Liver (tissue), 9 donors: Measurements from ENCODE around the gene PPP1R13B. TPM values are rescaled to one million over a fixed set of nuclear protein-coding genes. Genes with fewer than 3 reads are reported as not detected.

Experiments
- DNase-seq: peaks from one replicate; pipeline ENCODE4 v3.0.0-alpha.2; 2017; ENCODE audit warnings: low spot score
- H3K27ac ChIP-seq, 2 donors: one replicate each; pipeline ENCODE4 v1.7.0; 2013; ENCODE audit warnings: inconsistent platforms in 2 of 2, low read length in 2 of 2, control low read depth in 1 of 2, low read depth in 1 of 2, mild to moderate bottlenecking in 1 of 2
- H3K27me3 ChIP-seq, 4 donors: one replicate each; pipeline versions ENCODE4 v1.6.1 to v1.7.0; 2013; ENCODE audit warnings: low read length in 3 of 4, inconsistent platforms in 1 of 4, mild to moderate bottlenecking in 1 of 4, moderate library complexity in 1 of 4; ENCODE audit not compliant: control insufficient read depth in 4 of 4, insufficient read depth in 4 of 4
- H3K36me3 ChIP-seq, 4 donors: one replicate each; pipeline versions ENCODE4 v1.6.1 to v1.7.0; 2013; ENCODE audit warnings: low read length in 3 of 4, mild to moderate bottlenecking in 3 of 4, low read depth in 1 of 4, moderate library complexity in 1 of 4; ENCODE audit not compliant: control insufficient read depth in 4 of 4, insufficient read depth in 3 of 4
- H3K4me1 ChIP-seq, 4 donors: one replicate each; pipeline versions ENCODE4 v1.6.1 to v1.7.0; 2013; ENCODE audit warnings: low read length in 3 of 4, mild to moderate bottlenecking in 3 of 4, moderate library complexity in 1 of 4; ENCODE audit not compliant: control insufficient read depth in 4 of 4, insufficient read depth in 4 of 4
- H3K4me3 ChIP-seq, 3 donors: one replicate each; pipeline versions ENCODE4 v1.6.1 to v1.7.0; 2013; ENCODE audit warnings: low read length in 3 of 3, control low read depth in 1 of 3, low read depth in 1 of 3, mild to moderate bottlenecking in 1 of 3
- H3K9ac ChIP-seq, 2 donors: one replicate each; pipeline ENCODE4 v1.7.0; 2013; ENCODE audit warnings: low read length in 2 of 2, mild to moderate bottlenecking in 2 of 2, moderate library complexity in 2 of 2, control low read depth in 1 of 2, low read depth in 1 of 2
- H3K9me3 ChIP-seq, 4 donors: one replicate each; pipeline versions ENCODE4 v1.6.1 to v1.7.0; 2013; ENCODE audit warnings: low read length in 3 of 4; ENCODE audit not compliant: control insufficient read depth in 4 of 4
- ATF3 ChIP-seq: IDR thresholded peaks from 2 replicates; pipeline ENCODE4 v1.6.1; 2016; ENCODE audit warnings: antibody characterized with exemption
- CTCF ChIP-seq: fragments of 150-350 bp; IDR thresholded peaks from 2 replicates; pipeline ENCODE4 v1.5.1; 2017; ENCODE audit warnings: improper control_type of control experiment, low read depth, low read length; ENCODE audit not compliant: missing input control
- EGR1 ChIP-seq, 2 donors: IDR thresholded peaks; 2 replicates each; pipeline ENCODE4 v1.6.1; 2016 to 2018; ENCODE audit warnings: antibody characterized with exemption in 2 of 2, low read depth in 2 of 2
- FOXA1 ChIP-seq: IDR thresholded peaks from 2 replicates; pipeline ENCODE4 v1.6.1; 2016; ENCODE audit warnings: antibody characterized with exemption
- FOXA2 ChIP-seq: IDR thresholded peaks from 2 replicates; pipeline ENCODE4 v1.6.1; 2016; ENCODE audit warnings: antibody characterized with exemption
- GABPA ChIP-seq, 2 donors: IDR thresholded peaks in 1 of 2; conservative IDR thresholded peaks in 1 of 2; 2 replicates each; pipeline ENCODE4 v1.6.1; 2016; ENCODE audit warnings: antibody characterized with exemption in 2 of 2, mild to moderate bottlenecking in 1 of 2, moderate library complexity in 1 of 2
- HNF4A ChIP-seq, 2 donors: conservative IDR thresholded peaks; 2 replicates each; pipeline ENCODE4 v1.6.1; 2016; ENCODE audit warnings: antibody characterized with exemption in 2 of 2, mild to moderate bottlenecking in 2 of 2
- HNF4G ChIP-seq: IDR thresholded peaks from 2 replicates; pipeline ENCODE4 v1.6.1; 2016; ENCODE audit warnings: antibody characterized with exemption
- JUND ChIP-seq, 2 donors: IDR thresholded peaks; 2 replicates each; pipeline ENCODE4 v1.6.1; 2016; ENCODE audit warnings: antibody characterized with exemption in 2 of 2
- MAX ChIP-seq: IDR thresholded peaks from 2 replicates; pipeline ENCODE4 v1.6.1; 2016; ENCODE audit warnings: antibody characterized with exemption
- NR2F2 ChIP-seq: IDR thresholded peaks from 2 replicates; pipeline ENCODE4 v1.6.1; 2016; ENCODE audit warnings: antibody characterized with exemption
- RAD21 ChIP-seq, 2 donors: IDR thresholded peaks; 2 replicates each; pipeline ENCODE4 v1.6.1; 2016; ENCODE audit warnings: antibody characterized with exemption in 2 of 2, mild to moderate bottlenecking in 2 of 2
- REST ChIP-seq: IDR thresholded peaks from 2 replicates; pipeline ENCODE4 v1.6.1; 2016; ENCODE audit warnings: antibody characterized with exemption, mild to moderate bottlenecking
- RXRA ChIP-seq, 2 donors: IDR thresholded peaks; 2 replicates each; pipeline ENCODE4 v1.6.1; 2017 to 2018; ENCODE audit warnings: antibody characterized with exemption in 2 of 2, mild to moderate bottlenecking in 1 of 2
- SP1 ChIP-seq: IDR thresholded peaks from 2 replicates; pipeline ENCODE4 v1.6.1; 2018; ENCODE audit warnings: antibody characterized with exemption, mild to moderate bottlenecking
- TAF1 ChIP-seq: conservative IDR thresholded peaks from 2 replicates; pipeline ENCODE4 v1.6.1; 2016; ENCODE audit warnings: antibody characterized with exemption, mild to moderate bottlenecking
- YY1 ChIP-seq: IDR thresholded peaks from 2 replicates; pipeline ENCODE4 v1.6.1; 2016; ENCODE audit warnings: antibody characterized with exemption, mild to moderate bottlenecking
- ZBTB33 ChIP-seq: IDR thresholded peaks from 2 replicates; pipeline ENCODE4 v1.6.1; 2016; ENCODE audit warnings: antibody characterized with exemption
- WGBS: extraction: QIAGEN DNeasy Blood & Tissue Kit; methylation state at CpG from one replicate; pipeline ENCODE4 v1.1.7; 2013; 5-methylcytosine and 5-hydroxymethylcytosine counted together
- polyA plus RNA-seq, 2 donors: library from polyadenylated mRNA; stranded (reverse) in 1 of 2; unstranded in 1 of 2; fragments of 200-250 nt in 1 of 2; fragments of >200 nt in 1 of 2; fragmentation: Nextera tagmentation in 1 of 2; extraction: Ambion mirVana in 1 of 2; gene quantifications; one replicate each; pipeline versions ENCODE4 v1.2.1 to v1.2.3, GENCODE V29; 2013 to 2015
- total RNA-seq, 2 donors: library from RNA; depleted of rRNA; stranded (reverse); fragments of >200 nt; gene quantifications; one replicate each; pipeline ENCODE4 v1.2.3, GENCODE V29; 2014
- donor health status: healthy.
- donor health status: healthy.
- donor health status: healthy.
- donor health status: healthy.
- donor health status: healthy.

Gene PPP1R13B
- total and polyA plus RNA-seq, 4 donors, result 3.2 to 15.1 (median 5.1) TPM

- no peaks in the 10 kb centered on the region for H3K4me1 ChIP-seq
- TF ChIP-seq NR2F2 (no peak), SP1 (no peak)
- H3K9me3 ChIP-seq, result no peaks in the 10 kb centered on the region
- H3K4me3 ChIP-seq, result no peak overlapping the region
- H3K27ac ChIP-seq, result no peak overlapping the region
- H3K9ac ChIP-seq, result no peak overlapping the region
- 75% methylated on average over 19 of the region's 19 CpGs for WGBS
- H3K36me3 ChIP-seq, result peaks cover 10 to 41% (median 32%) of the 10 kb centered on the region in 4 donors
- no peak for DNase-seq
- no peaks in the 10 kb centered on the region for H3K27me3 ChIP-seq
Measured at GRCh38 chr14:103686831-103687485, 160.4 kb downstream of the PPP1R13B start.

GRCh38 chr14:103685276-103686211, 161.8 kb downstream of the PPP1R13B start:
- Histone ChIP-seq H3K4me3 (no peak overlapping the region), H3K4me1 (no peaks in the 10 kb centered on the region), H3K27me3 (no peaks in the 10 kb centered on the region), H3K36me3 (peaks cover 8 to 49% (median 39%) of the 10 kb centered on the region in 4 donors), H3K27ac (no peak overlapping the region), H3K9ac (no peak overlapping the region), H3K9me3 (no peaks in the 10 kb centered on the region)
- DNase-seq, result no peak
- 94% methylated on average over 23 of the region's 23 CpGs for WGBS
- no peak for TF ChIP-seq GABPA (IDR thresholded peaks at IDR 0.05 in 1 of 2, conservative IDR thresholded peaks at IDR 0.05 in 1 of 2)
- TF ChIP-seq REST, result no peak
- TF ChIP-seq RAD21 (IDR thresholded peaks at IDR 0.05), result no peak
- no peak for TF ChIP-seq YY1
- no peak for TF ChIP-seq SP1
- TF ChIP-seq HNF4A (conservative IDR thresholded peaks at IDR 0.05), result no peak
- no peak for TF ChIP-seq JUND (IDR thresholded peaks at IDR 0.05)
- TF ChIP-seq RXRA (IDR thresholded peaks at IDR 0.05), result no peak
- no peak for TF ChIP-seq TAF1
- TF ChIP-seq NR2F2, result no peak
- TF ChIP-seq MAX, result no peak
- no peak for TF ChIP-seq ZBTB33
- TF ChIP-seq ATF3, result no peak
- no peak for TF ChIP-seq HNF4G
- no peak for TF ChIP-seq FOXA2
- TF ChIP-seq CTCF, result no peak
- no peak for TF ChIP-seq FOXA1
- TF ChIP-seq EGR1 (IDR thresholded peaks at IDR 0.05; ENCODE audit: low read depth in 2 of 2), result no peak
